K562 (cell line): Measurements from ENCODE around the gene RSRP1.

Experiments
- RBFOX2 ChIP-seq: fragments of 200-400 bp; formaldehyde crosslinking; IDR thresholded peaks from 2 replicates; pipeline ENCODE4 v1.6.1; 2017; ENCODE audit warnings: low read depth, mild to moderate bottlenecking, low read length, moderate library complexity
- RFX5 ChIP-seq: IDR thresholded peaks from 2 replicates; pipeline ENCODE4 v1.6.1; 2011; ENCODE audit warnings: low read depth, mild to moderate bottlenecking, improper control_type of control experiment, low read length

- TF ChIP-seq RFX5 = no peak
- no peak for TF ChIP-seq RBFOX2
These were observed 6.7 kb upstream of the RSRP1 start for GRCh38 chr1:25253911-25254310.
